Left ventricle myocardium inferior (tissue), 1 donor: ENCODE measurements around the gene IMPDH2. TPM values are rescaled to one million over a fixed set of nuclear protein-coding genes. Genes with fewer than 3 reads are reported as not detected.

Experiments used
- DNase-seq: peaks from one replicate; pipeline ENCODE4 v3.0.0-alpha.2; 2020
- H3K27ac ChIP-seq: fragments of 200-600 bp; replicated peaks from 2 replicates; pipeline ENCODE4 v1.8.0; 2021
- H3K27me3 ChIP-seq: fragments of 200-600 bp; 2 replicates; pipeline ENCODE4 v1.8.0; 2021; ENCODE audit warnings: low read depth
- H3K36me3 ChIP-seq: fragments of 200-600 bp; 2 replicates; pipeline ENCODE4 v1.8.0; 2021
- H3K4me1 ChIP-seq: fragments of 200-600 bp; 2 replicates; pipeline ENCODE4 v1.8.0; 2021
- H3K4me3 ChIP-seq: fragments of 200-600 bp; 2 replicates; pipeline ENCODE4 v1.8.0; 2021; ENCODE audit warnings: mild to moderate bottlenecking, moderate library complexity
- H3K9me3 ChIP-seq: fragments of 200-600 bp; replicated peaks from 2 replicates; pipeline ENCODE4 v1.8.0; 2021
- CTCF ChIP-seq: fragments of 200-600 bp; IDR thresholded peaks from 2 replicates; pipeline ENCODE4 v1.8.0; 2021; ENCODE audit warnings: antibody characterized with exemption, mild to moderate bottlenecking, borderline replicate concordance
- intact Hi-C: fragments of 100-400 bp; cut with micrococcal nuclease; formaldehyde crosslinking; loops from one replicate; pipeline ENCODE4 v1.11.0; 2022
- long read RNA-seq: library from polyadenylated mRNA; unstranded; transcript quantifications from one replicate; pipeline ENCODE4 v2.0.0, GENCODE V29; 2021
- total RNA-seq: library from RNA; stranded (reverse); fragmentation: NEBNext Ultra II Directional; extraction: Animal tissue kit (Norgen Biotek cat#: 25700); gene quantifications from one replicate; pipeline ENCODE4 v1.2.1, GENCODE V29; 2021
- donor health status: DM: no; HTN: yes; CAD: no; lungs with severe emphysema.

IMPDH2 gene
- total RNA-seq, result 46.9 TPM
- long read RNA-seq, transcript IMPDH2-201 (14 exons, 1,643 nt), result major isoform, 41 of 113 reads
- long read RNA-seq, partial matches to known transcripts, result 10 of 113 reads
- long read RNA-seq, other reads (novel, unspliced or antisense), result 62 of 113 reads

GRCh38 chr3:49028673-49029562, at the start of gene IMPDH2:
Gene IMPDH2, minus strand, starts transcription at chr3:49029398. Its CDS starts 48 bp downstream, at chr3:49029350.
- TF ChIP-seq CTCF, result peak; percentile 12
- intact Hi-C loops, result no loop called here
- H3K27ac ChIP-seq, result peak within 1 kb of the TSS; percentile 94

GRCh38 chr3:49076646-49077045, 47.4 kb upstream of the IMPDH2 start:
- Histone ChIP-seq H3K27me3 (no peaks in the 10 kb centered on the region), H3K36me3 (peaks cover 69% of the 10 kb centered on the region), H3K4me3 (no peak overlapping the region), H3K4me1 (peaks cover 4% of the 10 kb centered on the region), H3K9me3 (no peaks in the 10 kb centered on the region), H3K27ac (no peak overlapping the region)
- no peak for DNase-seq
- intact Hi-C loops, result no loop called here
- TF ChIP-seq CTCF, result no peak

More at GRCh38 chr3:49028673-49029562, at the start of gene IMPDH2:
- Histone ChIP-seq H3K9me3 (no peaks in the 10 kb centered on the region), H3K36me3 (peaks cover 66% of the 10 kb centered on the region), H3K4me1 (peaks cover 61% of the 10 kb centered on the region), H3K4me3 (peak within 1 kb of the TSS; percentile 87), H3K27me3 (no peaks in the 10 kb centered on the region)
- peak; percentile 93 for DNase-seq

- Histone ChIP-seq H3K36me3 (peaks cover 74% of the 10 kb centered on the region), H3K9me3 (no peaks in the 10 kb centered on the region), H3K27me3 (no peaks in the 10 kb centered on the region), H3K4me3 (no peak overlapping the region), H3K4me1 (peaks cover 4% of the 10 kb centered on the region), H3K27ac (no peak overlapping the region)
- no peak for DNase-seq
- TF ChIP-seq CTCF, result no peak
- intact Hi-C loops, result no loop called here
These were observed 46.9 kb upstream of the IMPDH2 start for GRCh38 chr3:49076116-49076515.

- Histone ChIP-seq H3K9me3 (no peaks in the 10 kb centered on the region), H3K36me3 (peaks cover 74% of the 10 kb centered on the region), H3K4me1 (no peaks in the 10 kb centered on the region), H3K4me3 (no peak overlapping the region), H3K27me3 (no peaks in the 10 kb centered on the region), H3K27ac (no peak overlapping the region)
- intact Hi-C loops, result no loop called here
- DNase-seq, result no peak
- no peak for TF ChIP-seq CTCF
These were observed 28.8 kb upstream of the IMPDH2 start for GRCh38 chr3:49058011-49058410.

- intact Hi-C loops, result no loop called here
- H3K36me3 ChIP-seq, result peaks cover 78% of the 10 kb centered on the region
- no peaks in the 10 kb centered on the region for H3K4me1 ChIP-seq
- no peaks in the 10 kb centered on the region for H3K9me3 ChIP-seq
- H3K27me3 ChIP-seq, result no peaks in the 10 kb centered on the region
- DNase-seq, result no peak
- H3K4me3 ChIP-seq, result no peak overlapping the region
- no peak for TF ChIP-seq CTCF
- no peak overlapping the region for H3K27ac ChIP-seq
These were observed 28.1 kb upstream of the IMPDH2 start for GRCh38 chr3:49057268-49057667.
